Ecto neural progenitor cell (in vitro differentiated cells): Measurements from ENCODE around the gene TESK1.

ENCODE experiments used
- DNase-seq: peaks from one replicate; pipeline ENCODE4 v3.0.0-alpha.2; 2018; ENCODE audit warnings: low spot score

The TESK1 gene

DNA sequence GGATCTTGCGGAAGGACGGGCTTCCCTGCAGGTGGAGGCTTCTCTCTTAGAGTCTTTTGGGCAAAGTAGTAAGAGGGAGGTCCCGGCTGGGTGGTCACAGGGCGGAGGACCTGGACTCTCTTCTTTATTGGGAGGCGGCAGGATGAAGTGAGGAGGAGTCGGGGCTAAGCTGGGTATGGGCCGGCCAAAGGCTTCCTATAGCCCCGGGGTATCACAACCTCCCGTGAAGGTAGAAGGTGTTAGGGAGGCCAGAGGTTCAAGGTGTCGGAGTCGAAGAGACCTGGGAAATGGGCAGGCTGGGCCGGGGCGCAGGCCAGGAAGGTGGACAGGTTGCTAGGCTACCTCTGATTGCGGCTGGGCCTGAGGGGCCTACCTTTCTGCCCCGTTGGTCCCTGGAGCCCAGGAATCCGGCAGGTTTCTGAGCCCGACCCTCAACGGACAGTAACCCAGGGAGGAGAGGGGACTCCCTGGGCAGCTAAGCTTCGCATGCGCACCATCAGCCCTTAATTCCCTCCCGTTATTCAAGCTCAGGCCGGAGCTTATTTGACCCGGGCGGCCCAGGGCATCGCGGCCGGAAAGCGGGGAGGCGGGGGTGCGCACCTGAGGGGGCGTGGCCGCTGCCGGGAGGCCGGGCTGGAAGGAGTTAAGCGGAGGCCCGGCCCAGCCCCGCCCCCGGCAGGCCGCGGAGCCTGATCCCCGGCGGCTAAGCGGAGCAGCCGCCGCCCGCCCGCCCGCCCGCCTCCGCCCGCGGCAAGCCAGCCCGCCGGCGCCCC is at the start of gene TESK1:
TSS of gene TESK1 (plus strand) at position 685 of the 773 bp plus-strand sequence. CDS start 358 bp downstream, outside the sequence.
- peak; percentile 88 for DNase-seq

GRCh38 chr9:35555881-35556280 is 49.2 kb upstream of the TESK1 start:
- no peak for DNase-seq

DNA sequence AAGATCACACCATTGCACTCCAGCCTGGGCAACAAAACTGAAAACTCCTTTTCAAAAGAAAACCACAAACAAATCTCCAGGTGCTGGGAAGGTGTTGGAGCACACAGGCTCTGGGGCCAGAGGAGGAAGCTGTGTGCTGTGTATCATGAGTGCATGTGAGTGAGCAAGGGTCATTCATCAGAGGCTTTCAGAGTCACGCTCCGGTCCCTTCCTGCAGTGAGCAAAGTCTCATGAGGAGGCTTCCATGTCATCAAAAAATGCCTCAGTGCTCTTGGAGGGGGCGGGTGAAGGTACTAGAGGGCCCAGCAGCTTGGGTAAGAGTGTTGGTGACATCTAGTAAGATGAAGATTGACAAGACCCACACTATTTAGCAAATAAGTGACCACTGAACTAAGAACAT is 48.3 kb upstream of the TESK1 start:
- DNase-seq = no peak

DNA sequence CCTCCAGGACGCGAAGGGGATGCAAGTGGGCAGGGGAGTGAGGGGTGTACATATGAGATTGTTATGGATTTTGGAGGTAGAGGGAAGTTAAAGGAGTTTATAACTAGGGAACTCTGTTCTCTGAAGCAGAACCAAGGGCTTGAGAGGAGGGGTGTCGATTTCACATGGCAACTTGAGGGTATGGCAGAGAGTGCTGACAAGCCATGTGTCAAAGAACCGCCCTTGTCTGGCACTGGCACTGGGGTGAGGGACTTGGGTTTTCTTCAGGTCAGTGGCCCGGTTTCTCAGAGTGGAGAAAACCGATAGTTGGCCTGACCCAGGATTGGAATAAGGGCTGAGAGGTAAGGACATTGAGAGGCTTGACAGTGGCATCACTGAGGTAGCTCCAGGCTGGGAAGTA is 47.7 kb upstream of the TESK1 start:
- no peak for DNase-seq

- DNase-seq = no peak
Observed at GRCh38 chr9:35558185-35558584, 46.9 kb upstream of the TESK1 start.

GRCh38 chr9:35559792-35560530 is 45.1 kb upstream of the TESK1 start:
- DNase-seq = no peak

DNA sequence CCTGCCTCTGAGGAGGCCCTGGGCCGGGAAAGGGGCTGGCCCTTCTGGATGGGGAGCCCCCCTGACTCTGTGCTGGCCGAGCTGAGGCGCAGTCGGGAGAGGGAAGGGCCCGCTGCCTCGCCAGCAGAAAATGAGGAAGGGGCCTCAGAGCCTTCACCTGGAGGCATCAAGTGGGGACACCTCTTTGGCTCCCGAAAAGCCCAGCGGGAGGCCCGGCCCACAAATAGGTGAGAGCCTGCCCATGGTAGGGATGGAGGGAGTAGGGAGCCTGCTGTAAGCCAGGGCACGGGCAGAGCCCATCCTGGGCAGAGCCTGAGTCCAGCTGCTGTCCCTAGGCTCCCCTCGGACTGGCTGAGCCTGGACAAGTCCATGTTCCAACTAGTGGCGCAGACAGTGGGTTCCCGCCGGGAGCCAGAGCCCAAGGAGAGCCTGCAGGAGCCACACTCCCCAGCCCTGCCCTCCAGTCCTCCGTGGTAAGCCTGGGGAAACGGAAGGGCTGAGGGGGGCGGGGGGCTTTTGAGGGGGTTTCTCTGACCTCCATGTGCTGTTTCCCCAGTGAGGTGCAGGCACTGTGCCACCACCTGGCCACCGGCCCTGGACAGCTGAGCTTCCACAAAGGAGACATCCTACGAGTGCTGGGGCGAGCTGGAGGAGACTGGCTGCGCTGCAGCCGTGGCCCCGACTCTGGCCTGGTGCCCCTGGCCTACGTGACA is 44.3 kb upstream of the TESK1 start:
- DNase-seq = no peak

GRCh38 chr9:35561468-35562261 is 43.4 kb upstream of the TESK1 start:
- DNase-seq = no peak

DNA sequence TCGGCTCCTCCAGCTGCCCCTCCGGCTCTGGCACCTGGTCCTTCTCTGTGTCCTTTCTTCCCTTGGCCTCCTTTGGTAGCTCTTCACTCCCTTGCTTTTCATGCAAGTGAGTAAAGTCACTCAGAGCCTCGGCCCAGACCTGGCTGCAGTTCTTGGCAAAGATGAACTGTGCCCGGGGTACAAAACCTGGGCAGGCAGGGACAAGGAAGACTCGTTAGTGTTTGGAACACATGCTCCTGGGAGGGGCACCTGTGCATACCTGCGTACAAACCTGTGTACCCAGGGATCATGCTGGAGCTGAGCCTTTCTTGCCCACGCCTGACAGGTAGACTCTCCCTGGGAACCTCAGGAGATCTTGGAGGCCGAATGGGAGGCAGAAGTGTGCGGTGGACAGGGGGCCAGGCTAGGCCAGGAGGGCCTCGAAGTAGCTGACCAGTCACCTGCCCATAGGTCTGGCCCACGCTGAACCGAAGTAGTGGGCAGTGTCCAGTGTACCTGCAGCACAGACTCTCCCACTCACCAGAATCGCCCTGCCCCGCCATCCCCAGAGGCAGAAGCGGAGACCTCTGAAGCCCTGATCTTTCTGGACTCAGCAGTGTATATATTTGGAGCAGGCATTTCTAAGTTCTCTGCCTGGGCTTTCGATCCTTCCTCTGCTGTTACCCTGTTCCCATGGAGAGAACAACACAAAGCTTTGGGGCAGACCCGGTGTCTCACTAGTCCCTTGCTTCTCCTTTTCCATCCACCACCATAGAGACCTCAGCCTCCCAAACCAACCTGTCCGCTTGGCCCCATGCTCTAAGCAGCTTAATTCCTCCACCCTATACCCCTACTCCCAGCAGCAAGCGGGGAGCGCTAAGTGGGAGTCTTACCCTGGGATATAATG is 41.9 kb upstream of the TESK1 start:
- DNase-seq = no peak

- DNase-seq = peak; percentile 69
Observed at GRCh38 chr9:35563791-35564197, 41.3 kb upstream of the TESK1 start.

DNA sequence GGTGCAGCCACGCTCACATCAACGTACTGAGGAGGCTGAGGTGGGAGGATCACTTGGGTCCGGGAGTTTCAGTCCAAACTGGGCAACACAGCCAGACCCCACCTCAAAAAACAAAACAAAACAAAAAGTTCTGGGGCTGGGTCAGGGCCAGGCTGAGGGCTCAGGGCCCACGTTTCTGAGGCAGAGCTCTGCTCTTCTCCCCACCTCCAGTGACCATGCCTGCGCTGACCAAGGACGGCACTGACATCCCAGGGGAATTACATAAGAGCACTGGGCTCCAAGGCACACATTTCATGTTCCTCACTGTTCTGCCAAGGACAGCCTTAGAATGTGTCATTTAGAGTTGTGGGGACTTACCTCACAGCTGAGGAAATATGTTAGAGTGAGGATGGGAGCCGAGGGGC is 40.4 kb upstream of the TESK1 start:
- DNase-seq = no peak

GRCh38 chr9:35566417-35566816 is 38.6 kb upstream of the TESK1 start:
- no peak for DNase-seq

- no peak for DNase-seq
Observed at GRCh38 chr9:35568196-35568595, 36.9 kb upstream of the TESK1 start.

- no peak for DNase-seq
Observed at GRCh38 chr9:35569206-35569605, 35.9 kb upstream of the TESK1 start.

DNA sequence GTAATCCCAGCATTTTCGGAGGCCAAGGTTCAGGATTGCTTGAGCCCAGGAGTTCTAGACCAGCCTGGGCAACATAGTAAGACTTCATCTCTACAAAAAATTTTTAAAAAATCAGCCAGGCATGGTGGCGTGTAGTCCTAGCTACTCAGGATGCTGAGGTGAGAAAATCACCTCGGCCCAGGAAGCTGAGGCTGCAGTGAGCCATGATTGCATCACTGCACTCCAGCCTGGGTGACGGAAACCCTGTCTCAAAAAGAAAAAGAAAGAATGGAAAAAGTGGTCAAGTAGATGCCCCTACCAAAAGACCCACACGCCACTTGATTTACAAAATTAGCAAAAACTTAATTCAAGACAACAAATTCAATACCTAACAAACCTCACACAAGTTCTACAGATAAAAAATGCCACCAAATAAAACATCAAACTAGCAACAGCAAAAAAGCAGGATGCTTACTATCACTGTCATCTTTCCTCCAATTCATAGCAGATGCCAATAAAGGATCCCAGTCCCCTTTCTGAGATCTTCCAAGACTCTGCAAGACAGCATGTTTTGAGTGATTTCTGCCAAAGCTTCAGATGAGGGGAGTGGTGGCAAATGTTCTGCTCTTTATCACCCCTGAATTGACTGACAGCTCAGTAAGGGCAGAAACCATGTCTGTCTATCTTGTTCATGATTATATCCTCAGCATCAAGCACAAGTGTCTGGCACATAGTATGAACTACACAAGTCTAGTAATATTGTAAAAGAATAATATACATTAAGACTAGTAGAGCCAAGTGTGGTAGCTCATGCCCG is 34.2 kb upstream of the TESK1 start:
- DNase-seq = no peak

- no peak for DNase-seq
Observed at GRCh38 chr9:35574578-35575122, 30.4 kb upstream of the TESK1 start.

- DNase-seq = no peak
Observed at GRCh38 chr9:35575478-35575877, 29.6 kb upstream of the TESK1 start.

DNA sequence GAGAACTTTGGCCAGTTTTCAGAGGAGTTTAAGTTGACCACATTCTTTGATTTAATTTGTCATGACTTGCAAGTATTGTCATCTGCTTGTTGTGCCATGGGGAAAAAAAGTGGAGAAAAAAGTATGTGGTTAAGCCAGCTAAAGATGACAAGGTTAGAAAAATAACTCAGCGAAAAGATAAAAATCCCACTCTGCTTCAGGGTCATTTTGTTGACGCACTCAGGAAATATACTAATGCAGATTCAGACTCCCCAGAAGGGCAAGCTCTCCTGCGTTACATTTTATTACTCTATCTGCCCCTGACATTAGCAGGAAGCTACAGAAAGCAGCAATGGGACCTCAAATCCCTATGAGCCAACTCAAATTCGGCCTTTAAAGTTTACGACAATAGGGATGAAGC is 27.6 kb upstream of the TESK1 start:
- DNase-seq = no peak

- DNase-seq = no peak
Observed at GRCh38 chr9:35579130-35579529, 25.9 kb upstream of the TESK1 start.
